ENCODE measurements around the gene HORMAD1.
"Not testable (repeated sequence)": the region's sequence is repeated elsewhere in the genome, so short reads cannot be mapped to it uniquely, and the experiment has no call there.

The HORMAD1 gene

DNA sequence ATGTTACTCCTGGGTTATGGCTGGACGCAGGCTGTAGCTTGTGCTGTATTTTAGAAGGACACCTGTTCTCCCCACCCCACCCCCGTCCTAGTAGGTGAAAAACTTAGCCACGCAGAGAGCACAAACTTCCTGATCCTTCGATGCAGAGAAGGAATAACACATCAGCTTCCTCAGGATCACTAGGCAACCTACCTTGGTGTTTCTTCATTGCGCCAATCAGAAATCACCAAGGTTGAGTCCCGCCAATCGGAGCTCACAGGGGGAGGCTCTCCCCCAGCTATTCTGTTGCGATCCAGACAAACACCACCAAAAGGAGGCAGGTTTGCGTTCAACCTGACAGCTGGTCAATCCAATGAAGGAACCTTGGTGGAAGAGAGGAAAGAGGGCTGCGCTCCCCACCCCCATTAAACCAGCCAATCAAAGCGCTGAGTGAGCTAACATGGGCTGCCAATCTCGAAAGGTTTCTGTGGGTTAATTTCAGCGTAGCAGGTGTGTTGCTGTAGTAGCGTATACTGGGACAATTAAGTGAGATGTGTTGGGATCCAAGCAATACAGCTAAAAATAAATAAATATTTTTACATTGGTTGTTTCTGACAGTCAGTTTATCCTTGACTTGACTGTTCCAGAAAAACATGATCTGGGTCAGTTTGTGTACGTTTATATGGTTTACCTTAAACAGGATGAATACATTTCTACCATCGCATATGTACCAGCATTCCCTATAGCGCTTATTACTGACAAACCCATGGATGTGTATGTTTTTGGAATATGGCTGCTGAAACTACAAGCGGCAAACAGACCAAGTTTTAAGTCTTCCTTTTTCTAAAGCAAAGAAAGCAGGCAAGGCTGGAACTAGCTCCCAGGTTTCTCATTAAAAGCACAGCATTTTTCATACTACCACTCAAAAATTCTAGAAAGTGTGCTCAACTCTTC, 23.4 kb downstream of the HORMAD1 start, which contains the start of gene GOLPH3L:
Gene GOLPH3L, minus strand, starts transcription at position 160 of the 933 bp plus-strand sequence. CDS start 2,316 bp downstream, outside the sequence.
- peak; percentile 99 for FAIRE-seq

DNA sequence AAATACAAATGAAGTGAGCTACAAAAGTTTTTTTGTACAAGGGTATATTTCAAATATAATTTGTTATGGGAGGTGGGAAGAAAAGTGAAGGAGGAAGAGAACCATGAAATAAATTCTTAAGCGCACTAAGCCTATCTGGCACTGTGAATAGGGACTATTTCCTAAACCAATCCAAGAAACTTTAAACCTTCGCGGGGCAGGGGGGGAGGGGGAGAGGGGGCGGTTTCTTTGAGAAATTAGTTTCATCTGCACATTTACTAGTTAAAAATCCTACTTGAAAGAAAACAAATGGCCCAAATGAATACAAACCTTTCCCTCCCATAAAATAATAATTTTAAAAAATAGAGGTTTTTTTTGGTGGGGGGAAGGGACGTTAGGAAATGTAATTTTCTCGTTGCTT, 24.1 kb downstream of the HORMAD1 start:
- no peak for FAIRE-seq

DNA sequence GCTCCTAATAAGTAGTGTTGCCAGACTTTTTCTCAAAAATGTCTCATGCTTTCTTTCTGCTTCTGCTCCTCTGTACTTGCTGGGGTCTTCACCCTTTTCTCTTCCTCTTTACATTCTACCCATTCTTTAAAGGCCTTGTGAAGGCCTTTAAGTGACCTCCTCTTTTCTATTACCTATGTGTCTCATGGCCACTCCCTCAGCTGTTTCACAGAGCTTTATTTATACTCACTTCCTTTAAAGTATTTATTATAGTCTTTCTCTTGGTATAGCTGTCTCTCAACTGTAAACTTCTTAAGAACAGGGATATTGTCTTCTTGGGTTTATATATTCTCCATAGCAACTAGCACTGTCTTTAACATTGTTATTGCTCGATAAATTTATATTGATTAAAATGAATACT, 24.5 kb downstream of the HORMAD1 start:
- peak; percentile 51 for FAIRE-seq

DNA sequence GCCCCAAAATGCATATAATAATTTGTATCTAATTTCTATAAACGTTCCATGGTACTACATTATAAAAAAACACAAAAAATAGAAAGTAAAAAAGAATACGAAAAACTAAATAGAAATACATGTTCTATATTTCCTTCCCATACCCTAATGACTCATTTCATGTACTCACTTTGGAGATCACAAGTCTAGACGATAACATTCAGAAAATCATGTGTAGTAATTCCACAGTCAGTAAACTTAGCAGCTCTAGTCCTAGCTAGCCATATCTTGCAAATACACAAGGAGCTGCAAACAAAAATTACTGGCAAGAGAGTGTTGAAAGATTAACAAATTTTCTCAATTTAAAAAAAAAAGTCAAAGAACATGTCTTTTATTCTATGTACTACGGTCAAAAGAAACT, 25.1 kb downstream of the HORMAD1 start:
- FAIRE-seq = no peak

DNA sequence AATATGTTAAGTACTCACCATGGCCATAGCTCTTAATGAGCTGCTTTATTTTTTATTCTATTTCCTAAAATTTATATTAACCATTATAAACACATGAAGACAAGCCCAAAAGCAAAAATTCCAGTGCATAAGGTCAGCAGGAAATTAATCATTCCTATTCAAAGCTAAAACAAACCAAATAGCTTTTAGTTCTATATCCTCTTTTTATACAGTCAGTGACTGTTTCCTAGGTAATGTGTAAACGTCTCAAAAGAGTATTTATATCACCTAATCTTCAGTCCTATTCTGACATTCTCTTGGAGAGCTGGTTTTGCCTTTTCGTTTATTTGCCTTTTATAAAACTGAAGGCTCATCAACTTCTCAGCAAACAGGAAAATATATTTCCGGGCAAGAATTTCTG, 28.0 kb downstream of the HORMAD1 start:
- FAIRE-seq = no peak

DNA sequence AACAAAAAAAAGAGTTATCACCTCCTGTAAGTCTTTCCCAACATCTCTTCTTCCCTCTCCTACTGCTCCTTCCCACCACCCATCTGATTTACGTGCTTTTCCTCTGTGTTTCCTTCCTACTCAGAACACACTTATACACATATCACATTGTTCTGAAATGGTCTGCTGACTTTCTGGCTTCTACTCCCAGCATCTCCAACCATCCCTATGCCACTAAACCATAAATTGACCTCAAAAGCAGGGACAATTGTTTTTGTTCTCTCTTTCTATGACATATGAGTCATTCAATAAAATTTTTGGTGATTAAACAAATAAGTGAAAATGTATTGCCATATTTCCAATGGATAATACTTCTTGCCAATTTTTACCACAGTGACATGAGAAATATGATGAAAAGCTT, 31.9 kb downstream of the HORMAD1 start:
- FAIRE-seq = no peak

DNA sequence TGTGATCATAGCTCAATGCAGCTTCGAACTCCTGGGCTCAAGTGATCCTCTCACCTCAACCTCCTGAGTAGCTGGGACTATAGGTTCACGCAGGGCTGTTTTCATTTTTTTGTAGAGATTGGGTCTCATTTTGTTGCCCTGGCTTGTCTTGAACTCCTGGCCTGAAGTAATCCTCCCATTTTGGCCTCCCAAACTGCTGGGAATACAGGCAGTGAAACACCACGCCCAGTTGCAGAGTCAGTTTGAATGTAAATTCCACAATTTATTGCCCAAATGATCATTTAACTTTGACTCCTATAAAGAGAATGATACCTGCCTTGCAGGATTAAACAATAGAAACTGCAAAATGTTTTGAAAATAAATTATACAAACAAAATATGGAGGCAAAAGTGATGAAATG, 34.4 kb downstream of the HORMAD1 start:
- no peak for FAIRE-seq

DNA sequence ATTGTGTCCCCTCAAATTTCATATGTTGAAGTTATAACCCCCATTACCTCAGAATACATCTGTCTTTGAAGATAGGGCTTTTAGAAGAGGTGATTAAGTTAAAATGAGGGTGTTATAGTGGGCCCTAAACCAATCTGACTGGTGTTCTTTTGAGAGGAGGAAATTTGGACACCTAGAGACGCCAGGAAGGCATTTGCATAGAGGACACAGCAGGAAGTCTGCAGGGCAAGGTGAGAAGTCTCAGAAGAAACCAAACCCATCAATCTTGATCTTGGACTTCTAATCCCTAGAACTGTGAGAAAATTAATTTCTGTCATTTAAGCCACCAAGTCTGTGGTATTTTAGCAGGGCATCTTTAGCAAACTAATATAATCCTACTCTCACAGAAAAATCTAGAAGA, 36.8 kb downstream of the HORMAD1 start:
- no peak for FAIRE-seq

DNA sequence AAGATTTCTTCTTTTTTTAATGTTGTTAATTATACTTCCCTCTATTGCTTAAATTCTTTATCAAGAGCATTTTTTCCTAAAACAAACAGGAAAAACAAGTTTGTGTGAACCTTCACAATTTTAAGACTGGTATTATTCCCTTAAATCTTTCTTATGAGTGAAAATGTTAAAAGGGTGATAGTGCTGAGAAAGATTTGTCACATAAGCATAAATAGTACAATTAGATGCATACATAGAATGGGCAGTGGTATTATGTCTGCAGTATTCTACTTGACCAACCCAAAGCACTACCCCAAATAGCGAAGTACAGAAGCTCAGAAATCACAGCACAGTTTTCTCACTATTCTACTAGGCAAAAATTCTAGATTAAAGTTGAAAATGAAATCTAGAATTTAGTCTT, 41.7 kb downstream of the HORMAD1 start:
- FAIRE-seq = no peak

DNA sequence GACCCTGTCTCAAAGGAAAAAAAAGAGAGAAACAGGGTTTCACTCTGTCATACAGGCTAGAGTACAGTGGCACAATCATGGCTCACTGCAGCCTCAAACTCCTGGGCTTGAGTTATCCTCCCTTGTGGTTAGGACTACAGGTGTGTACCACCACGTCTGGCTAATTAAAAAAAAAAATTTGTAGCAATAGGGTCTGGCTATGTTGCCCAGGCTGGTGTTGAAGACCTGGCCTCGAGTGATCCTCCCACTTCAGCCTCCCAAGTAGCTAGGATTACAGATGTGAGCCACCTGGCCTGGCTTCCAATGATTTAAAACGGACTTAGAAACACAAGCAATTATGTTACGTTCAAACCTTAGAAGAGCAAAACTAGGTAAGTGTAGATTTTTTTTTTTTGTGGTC, 45.8 kb downstream of the HORMAD1 start:
- FAIRE-seq = no peak

DNA sequence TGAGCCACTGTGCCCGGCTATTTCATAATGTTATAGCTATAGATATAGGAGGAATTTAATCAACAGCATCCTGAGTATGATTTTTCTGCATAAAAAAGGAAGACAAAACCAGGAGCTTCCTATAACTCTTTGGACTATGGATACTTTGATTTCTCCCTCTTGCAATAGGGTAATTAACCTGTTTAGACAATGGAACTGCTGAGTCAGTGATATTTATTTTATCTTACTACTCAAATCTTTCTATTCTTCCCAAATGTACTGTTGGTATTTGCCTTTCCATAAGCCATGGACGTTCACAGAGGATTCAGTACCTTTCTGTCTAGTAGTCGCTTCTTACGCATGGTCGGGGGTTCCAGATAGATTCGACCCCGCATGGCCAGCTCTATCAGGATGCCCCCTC, 57.4 kb downstream of the HORMAD1 start:
- no peak for FAIRE-seq

DNA sequence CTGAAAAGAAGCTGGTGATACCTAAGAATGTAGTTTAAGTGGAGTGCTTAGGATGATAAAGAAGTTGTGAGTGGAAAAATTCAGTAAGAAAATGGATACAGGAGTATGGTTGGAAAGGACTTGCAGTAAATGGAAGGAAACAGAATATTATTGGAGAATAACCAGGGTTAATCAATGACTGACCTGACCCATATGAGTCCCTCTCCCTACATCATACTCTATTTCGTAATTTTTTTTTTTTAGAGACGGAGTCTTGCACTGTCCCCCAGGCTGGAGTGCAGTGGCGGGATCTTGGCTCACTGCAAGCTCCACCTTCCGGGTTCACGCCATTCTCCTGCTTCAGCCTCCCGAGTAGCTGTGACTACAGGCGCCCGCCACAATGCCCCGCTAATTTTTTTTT, 57.9 kb downstream of the HORMAD1 start:
- FAIRE-seq = no peak

DNA sequence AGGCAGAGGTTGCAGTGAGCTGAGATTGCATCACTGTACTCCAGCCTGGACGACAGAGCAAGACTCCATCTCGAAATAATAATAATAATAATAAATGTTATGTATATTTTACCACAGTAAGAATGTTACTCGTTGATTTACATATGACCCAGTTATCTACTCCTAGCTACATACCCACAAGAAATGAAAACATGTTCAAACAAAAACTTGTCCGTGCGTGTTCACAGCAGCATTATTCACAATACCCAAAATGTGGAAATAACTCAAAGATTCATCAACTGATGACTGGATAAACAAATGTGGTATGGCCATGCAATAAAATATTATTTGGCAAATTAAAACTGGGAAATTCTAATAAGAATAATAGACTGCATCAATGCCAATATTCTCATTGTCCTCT, 59.5 kb downstream of the HORMAD1 start:
- no peak for FAIRE-seq

DNA sequence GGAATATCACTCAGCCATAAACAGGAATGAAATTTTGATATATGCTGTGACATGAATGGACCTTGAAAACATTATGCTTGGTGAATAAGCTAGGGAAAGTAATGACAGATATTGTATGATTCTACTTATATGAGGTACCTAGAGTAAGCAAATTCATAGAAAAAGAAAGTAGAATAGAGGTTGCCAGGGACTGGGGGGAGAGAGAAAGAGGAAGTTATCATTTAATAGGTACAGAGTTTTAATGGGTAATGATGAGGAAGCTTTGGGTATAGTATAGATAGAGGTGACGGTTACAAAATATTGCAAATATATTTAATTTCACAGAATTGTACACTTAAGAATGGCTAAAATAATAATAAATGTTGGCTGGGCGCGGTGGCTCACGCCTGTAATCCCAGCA, 60.1 kb downstream of the HORMAD1 start:
- no peak for FAIRE-seq

DNA sequence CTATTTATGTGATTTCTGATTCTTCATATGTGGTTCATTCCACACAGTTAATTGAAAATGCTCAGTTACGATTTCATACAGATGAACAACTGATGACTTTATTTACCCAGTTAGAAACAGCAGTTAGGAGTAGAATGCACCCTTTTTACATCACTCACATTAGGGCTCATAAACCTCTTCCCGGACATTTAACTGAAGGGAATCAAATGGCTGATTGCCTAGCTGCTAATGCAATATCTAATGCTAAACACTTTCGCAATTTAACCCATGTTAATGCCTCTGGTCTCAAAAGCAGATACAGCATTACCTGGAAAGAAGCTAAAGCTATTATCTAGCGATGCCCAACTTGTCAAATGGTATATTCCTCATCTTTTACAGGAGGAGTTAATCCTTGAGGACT, 63.6 kb downstream of the HORMAD1 start:
- FAIRE-seq = not testable (repeated sequence)

DNA sequence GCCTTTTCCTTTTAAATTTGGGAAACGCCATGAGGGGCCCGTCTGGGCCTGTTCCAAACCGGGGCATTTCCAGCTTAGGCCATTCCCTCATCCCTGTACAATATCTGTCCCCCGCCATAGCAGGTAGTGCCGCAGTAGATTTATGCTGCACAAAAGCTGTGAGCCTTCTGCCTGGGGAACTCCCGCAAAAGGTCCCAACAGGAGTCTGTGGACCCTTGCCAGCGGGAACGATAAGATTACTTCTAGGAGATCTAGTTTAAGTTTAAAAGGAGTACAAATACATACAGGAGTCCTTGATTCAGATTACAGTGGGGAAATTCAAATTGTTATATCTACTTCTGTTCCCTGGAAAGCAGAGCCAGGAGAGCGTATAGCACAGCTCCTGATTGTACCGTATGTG, 66.1 kb downstream of the HORMAD1 start:
- FAIRE-seq = not testable (repeated sequence)

DNA sequence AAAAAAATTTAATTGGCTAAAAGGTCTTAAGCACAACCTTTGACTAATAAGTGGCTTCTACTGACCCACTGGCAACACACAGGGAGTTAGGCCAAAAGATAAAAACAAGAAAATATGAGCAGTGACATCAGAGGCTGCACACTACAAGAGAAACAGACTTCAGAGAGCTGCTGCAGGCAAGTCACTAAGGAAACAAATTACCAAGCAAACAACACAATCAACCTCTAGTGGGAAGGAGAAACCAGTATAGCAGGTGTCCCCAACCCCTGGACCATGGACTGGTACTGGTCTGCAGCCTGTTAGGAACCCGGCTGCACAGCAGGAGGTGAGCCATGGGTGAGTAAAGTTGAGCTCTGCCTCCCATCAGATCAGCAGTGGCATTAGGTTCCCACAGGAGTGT, 70.5 kb downstream of the HORMAD1 start:
- FAIRE-seq = no peak

DNA sequence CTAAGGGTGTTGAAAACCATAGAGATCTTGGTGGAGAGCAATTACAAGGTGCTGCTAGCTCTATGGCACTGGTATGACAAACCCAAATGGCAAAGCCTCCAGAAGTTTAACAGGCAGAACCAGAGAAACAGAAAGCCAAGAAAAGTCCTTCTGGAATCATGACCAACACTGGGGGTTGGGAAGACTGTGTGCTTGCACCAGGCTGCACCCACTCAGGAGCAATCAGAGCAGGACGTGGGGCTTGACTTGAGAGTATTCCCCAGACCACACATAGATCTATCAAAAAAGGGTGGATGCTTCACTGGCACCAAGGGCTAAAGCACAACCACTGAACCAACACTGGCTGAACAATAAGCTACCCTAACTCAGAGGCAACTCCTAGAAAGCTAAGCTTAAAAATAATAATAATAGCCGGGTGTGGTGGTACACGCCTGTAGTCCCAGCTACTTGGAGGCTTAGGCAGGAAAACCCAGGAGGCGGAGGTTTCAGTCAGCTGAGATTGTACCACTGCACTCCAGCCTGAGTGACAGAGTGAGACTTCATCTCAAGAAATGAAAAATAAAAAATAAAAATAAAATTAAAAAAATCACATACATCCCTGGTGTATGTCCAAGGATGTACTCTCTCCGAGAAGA, 71.1 kb downstream of the HORMAD1 start:
- FAIRE-seq = no peak
